OCI-LY3 (cell line): ENCODE data around the gene PNCK.

Experiments
- CTCF ChIP-seq: fragments of 200-600, 300-600 bp; sonication (generic); IDR thresholded peaks from 2 replicates; pipeline ENCODE4 v1.5.1; 2014; ENCODE audit warnings: antibody characterized with exemption, low read length, low read depth
- EZH2phosphoT487 ChIP-seq: fragments of 200-600 bp; shearing (Covaris generic); IDR thresholded peaks from 2 replicates; pipeline ENCODE4 v1.6.1; 2018; ENCODE audit warnings: antibody characterized with exemption, mixed run types, low read depth

GRCh38 chrX:153623310-153624029 lies 50.1 kb downstream of the PNCK start:
- TF ChIP-seq CTCF (no peak), EZH2phosphoT487 (no peak)
